ENCODE results near the gene RINL. TPM values are rescaled to one million over a fixed set of nuclear protein-coding genes. Genes with fewer than 3 reads are reported as not detected.

RINL gene, protein sequence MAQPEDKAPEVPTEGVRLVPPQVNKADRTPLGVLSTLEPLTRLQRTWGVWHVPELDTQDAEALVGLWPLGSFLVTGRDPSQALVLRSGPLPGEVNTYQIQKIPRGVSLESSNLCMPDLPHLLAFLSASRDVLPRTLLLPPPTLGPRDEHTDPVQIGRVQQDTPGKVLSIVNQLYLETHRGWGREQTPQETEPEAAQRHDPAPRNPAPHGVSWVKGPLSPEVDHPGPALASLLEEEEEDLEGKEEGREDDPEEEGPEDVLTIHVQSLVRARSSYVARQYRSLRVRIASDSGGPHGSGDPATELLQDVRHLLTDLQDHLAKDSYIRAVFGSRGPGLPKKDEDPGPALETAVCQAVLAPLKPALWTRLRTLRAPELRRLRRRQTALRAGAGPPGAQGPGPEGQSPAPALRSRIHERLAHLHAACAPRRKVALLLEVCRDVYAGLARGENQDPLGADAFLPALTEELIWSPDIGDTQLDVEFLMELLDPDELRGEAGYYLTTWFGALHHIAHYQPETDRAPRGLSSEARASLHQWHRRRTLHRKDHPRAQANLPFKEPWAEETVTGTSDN
- 2.2 and 4.3 TPM in 2 replicates for total RNA-seq

DNA sequence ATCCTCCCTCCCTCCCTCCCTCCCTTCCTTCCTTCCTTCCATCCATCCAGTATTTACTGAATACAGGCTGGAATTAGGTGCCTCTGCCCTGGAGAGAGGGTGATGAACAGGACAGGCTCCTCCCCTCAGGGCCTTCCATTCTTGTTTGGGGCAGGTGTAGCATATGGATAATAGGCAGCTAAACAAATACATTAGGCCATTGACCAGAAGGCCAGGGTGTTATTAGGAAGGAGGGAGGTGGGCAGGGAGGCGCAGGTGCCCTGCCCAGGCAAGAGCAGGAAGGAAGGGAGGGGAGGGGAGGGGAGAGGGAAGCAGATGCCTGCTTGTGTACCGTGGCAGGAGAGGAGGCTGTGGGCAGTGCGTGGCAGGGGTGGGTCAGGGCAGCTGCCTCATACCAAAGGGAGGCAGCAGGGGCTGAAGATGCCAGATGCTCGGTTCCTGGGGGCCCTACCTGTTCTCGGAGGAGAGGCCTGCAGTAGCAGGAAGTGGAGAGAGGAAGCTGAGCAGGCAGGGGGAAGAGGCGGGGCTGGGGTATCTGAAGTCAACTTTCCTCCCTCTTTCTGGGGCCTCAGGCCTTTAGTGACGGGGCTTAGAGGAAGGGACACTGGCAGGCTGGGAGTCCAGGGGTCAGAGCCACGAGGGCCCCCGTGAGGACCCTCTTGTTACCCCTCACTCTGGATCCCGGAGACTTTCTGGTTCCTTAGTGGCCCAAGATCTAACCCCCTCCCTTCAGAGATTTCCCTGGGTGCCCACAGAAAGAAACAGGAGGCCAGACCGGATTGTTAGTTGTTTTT is at the start of gene RINL:
Gene RINL (minus strand): TSS at position 495 of the 794 bp plus-strand sequence. CDS start 1,533 bp downstream, outside the sequence.

DNA sequence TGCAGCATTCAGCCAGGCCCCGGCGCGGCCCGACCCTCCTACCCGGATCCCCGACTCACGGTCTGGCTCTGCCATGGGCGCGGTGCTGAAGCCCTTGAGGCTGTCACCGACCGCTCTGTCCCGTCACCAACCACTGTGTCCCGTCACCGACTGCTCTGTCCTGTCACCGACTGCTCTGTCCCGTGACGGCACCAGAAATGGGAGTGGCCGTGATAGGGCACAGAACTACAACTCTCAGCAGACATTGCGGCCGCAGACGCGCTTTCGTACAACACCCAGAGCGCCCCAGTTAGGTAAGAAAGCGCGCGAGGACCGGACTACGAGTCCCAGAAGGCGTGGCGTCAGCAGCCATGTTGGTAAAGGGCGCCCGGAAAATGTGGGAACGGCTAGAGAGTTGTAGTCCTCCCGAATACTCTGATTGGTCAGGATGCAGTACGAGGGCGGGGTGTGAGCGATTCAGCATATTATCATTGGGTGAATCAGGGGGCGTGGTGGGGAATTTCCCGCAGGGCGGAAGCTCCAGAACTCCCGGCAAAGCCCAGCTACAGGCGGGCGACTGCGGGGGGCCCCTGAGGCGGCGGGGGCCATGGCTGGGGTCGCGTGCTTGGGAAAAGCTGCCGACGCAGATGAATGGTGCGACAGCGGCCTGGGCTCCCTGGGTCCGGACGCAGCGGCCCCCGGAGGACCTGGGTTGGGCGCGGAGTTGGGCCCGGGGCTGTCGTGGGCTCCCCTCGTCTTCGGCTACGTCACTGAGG is 21.5 kb upstream of the RINL start, which contains the start of the genes NFKBIB and SIRT2:
Gene NFKBIB (plus strand): TSS at position 523 of the 755 bp plus-strand sequence. CDS start 64 bp downstream, at position 587.
Gene SIRT2 (minus strand): TSS at position 172 of the 755 bp plus-strand sequence. CDS start 97 bp downstream, at position 75.

DNA sequence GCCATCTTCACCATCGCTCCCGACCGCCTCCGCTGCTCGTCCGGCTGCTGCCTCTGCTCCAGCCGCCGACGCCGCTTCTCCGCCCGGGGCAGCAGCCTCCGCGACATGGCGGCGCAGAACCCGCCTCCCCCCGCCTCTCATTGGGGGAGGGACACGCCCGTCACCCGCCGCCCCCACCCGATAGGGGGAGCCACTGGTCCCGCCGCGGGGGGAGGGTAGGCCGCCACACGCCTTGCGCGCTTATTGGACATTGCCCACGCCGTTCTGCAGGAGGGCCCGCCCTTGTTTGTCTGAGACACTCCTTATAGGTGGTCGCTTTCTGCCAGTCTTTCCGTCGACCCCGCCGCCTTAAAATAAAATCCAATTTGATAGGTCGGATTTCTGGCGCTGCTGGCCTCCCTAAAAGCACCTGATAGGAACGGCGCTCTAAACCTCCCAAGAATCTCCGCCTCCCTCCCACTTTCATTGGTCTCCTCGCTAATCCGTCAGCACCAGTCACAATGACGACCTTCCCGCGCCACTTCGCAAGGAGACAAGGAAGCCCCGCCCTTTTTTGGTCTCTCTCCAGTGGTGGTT is 28.1 kb downstream of the RINL start, which contains the start of gene HNRNPL:
Gene HNRNPL (minus strand): TSS at position 127 of the 576 bp plus-strand sequence. CDS start 20 bp downstream, at position 107.

Other genes starting within 250 kb of the RINL start
- gene ACTN4, start 230.6 kb downstream of the RINL start, total RNA-seq = 109 and 160 TPM in 2 replicates
- gene CAPN12, start 133.8 kb downstream of the RINL start, total RNA-seq = not detected in 2 replicates
- gene LGALS7, start 104.8 kb downstream of the RINL start, total RNA-seq = not detected in 2 replicates
- not detected in 2 replicates for gene LGALS7B, start 89.1 kb downstream of the RINL start, total RNA-seq
- gene LGALS4, start 65.3 kb downstream of the RINL start, total RNA-seq = not detected in 2 replicates
- 25.2 and 28.7 TPM in 2 replicates for gene ECH1, start 46.5 kb downstream of the RINL start, total RNA-seq
- gene HNRNPL, start 28.3 kb downstream of the RINL start, total RNA-seq = 216 and 330 TPM in 2 replicates
- gene SIRT2, start 21.3 kb upstream of the RINL start, total RNA-seq = 42.2 and 45.9 TPM in 2 replicates
- gene NFKBIB, start 21.7 kb upstream of the RINL start, total RNA-seq = 6.6 and 8.8 TPM in 2 replicates
- not detected in 2 replicates for gene CCER2, start 33.9 kb upstream of the RINL start, total RNA-seq
- 21.3 and 32.6 TPM in 2 replicates for gene SARS2, start 52.5 kb upstream of the RINL start, total RNA-seq
- 43.6 and 49.2 TPM in 2 replicates for gene MRPS12, start 52.7 kb upstream of the RINL start, total RNA-seq
- 24.3 and 30.7 TPM in 2 replicates for gene FBXO17, start 97.5 kb upstream of the RINL start, total RNA-seq
- 1.8 and 2.2 TPM in 2 replicates for gene FBXO27, start 154.3 kb upstream of the RINL start, total RNA-seq
- gene ACP7, start 206.1 kb upstream of the RINL start, total RNA-seq = under 0.01 and 0.98 TPM in 2 replicates
- 6.6 and 11.9 TPM in 2 replicates for gene PAK4, start 247.5 kb upstream of the RINL start, total RNA-seq